ENCODE data around the gene TMEM74B.

Gene TMEM74B

GRCh38 chr20:1137236-1137635, 47.5 kb downstream of the TMEM74B start:
- TF ChIP-seq CTCF (IDR thresholded peaks at IDR 0.05; ENCODE audit: borderline replicate concordance, insufficient read depth, low read depth, low read length) = no peak

GRCh38 chr20:1134836-1135235, 49.9 kb downstream of the TMEM74B start:
- no peak overlapping the region for H3K4me3 ChIP-seq (ENCODE audit: low read depth, low read length)
- TF ChIP-seq CTCF (IDR thresholded peaks at IDR 0.05; ENCODE audit: borderline replicate concordance, insufficient read depth, low read depth, low read length) = no peak

More at GRCh38 chr20:1137236-1137635, 47.5 kb downstream of the TMEM74B start:
- no peak overlapping the region for H3K4me3 ChIP-seq (ENCODE audit: low read depth, low read length)

- TF ChIP-seq CTCF (IDR thresholded peaks at IDR 0.05; ENCODE audit: borderline replicate concordance, insufficient read depth, low read depth, low read length) = no peak
- H3K4me3 ChIP-seq (ENCODE audit: low read depth, low read length) = no peak overlapping the region
These were observed 50.4 kb downstream of the TMEM74B start for GRCh38 chr20:1134355-1134754.

- H3K4me3 ChIP-seq (ENCODE audit: low read depth, low read length) = no peak overlapping the region
- no peak for TF ChIP-seq CTCF (IDR thresholded peaks at IDR 0.05; ENCODE audit: borderline replicate concordance, insufficient read depth, low read depth, low read length)
These were observed 53.4 kb downstream of the TMEM74B start for GRCh38 chr20:1131354-1131753.

GRCh38 chr20:1130847-1131246, 53.9 kb downstream of the TMEM74B start:
- no peak overlapping the region for H3K4me3 ChIP-seq (ENCODE audit: low read depth, low read length)
- no peak for TF ChIP-seq CTCF (IDR thresholded peaks at IDR 0.05; ENCODE audit: borderline replicate concordance, insufficient read depth, low read depth, low read length)
